IPS-20b (cell line): ENCODE results near the gene TRABD2B.

Experiments used
- H3K27ac ChIP-seq: one replicate; pipeline ENCODE4 v1.5.1; 2013; ENCODE audit warnings: low read length
- H3K27me3 ChIP-seq: 2 replicates; pipeline ENCODE4 v1.6.1; 2013; ENCODE audit warnings: mild to moderate bottlenecking, low read length, inconsistent platforms; ENCODE audit not compliant: insufficient read depth
- H3K36me3 ChIP-seq: 2 replicates; pipeline ENCODE4 v1.6.1; 2013; ENCODE audit warnings: low read depth, mild to moderate bottlenecking, inconsistent platforms, low read length, moderate library complexity; ENCODE audit not compliant: insufficient read depth
- H3K4me1 ChIP-seq: 2 replicates; pipeline ENCODE4 v1.6.1; 2013; ENCODE audit warnings: mild to moderate bottlenecking, control low read depth, inconsistent platforms, low read length, moderate library complexity; ENCODE audit not compliant: insufficient read depth
- H3K4me3 ChIP-seq: 2 replicates; pipeline ENCODE4 v1.5.1; 2013; ENCODE audit warnings: mild to moderate bottlenecking, low read length, inconsistent platforms
- H3K9ac ChIP-seq: 2 replicates; pipeline ENCODE4 v1.6.1; 2013; ENCODE audit warnings: low read depth, mild to moderate bottlenecking, inconsistent platforms, low read length, moderate library complexity
- H3K9me3 ChIP-seq: 2 replicates; pipeline ENCODE4 v1.6.1; 2013; ENCODE audit warnings: mild to moderate bottlenecking, low read depth, low read length, inconsistent platforms; ENCODE audit not compliant: insufficient read depth

TRABD2B gene

DNA sequence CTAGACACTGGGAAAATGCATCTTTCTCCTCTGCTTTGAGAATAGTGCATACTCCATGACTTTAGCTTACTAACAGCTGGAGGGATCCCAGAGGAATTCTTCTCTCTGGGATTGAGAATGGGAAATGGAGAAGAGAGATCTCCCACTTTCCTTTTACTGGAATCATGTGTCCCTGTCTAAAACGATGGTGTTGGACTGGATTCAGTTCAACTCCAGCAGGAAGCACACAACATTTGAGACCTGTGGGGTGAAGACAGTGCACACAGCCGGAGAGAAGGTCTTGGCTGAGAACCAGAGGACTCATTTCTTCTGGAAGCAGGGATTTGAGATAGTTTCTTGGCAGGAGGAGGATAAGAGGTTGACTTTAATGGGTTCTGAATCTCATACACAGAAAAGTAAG is 58.7 kb downstream of the TRABD2B start:
- no peaks in the 10 kb centered on the region for H3K9me3 ChIP-seq

DNA sequence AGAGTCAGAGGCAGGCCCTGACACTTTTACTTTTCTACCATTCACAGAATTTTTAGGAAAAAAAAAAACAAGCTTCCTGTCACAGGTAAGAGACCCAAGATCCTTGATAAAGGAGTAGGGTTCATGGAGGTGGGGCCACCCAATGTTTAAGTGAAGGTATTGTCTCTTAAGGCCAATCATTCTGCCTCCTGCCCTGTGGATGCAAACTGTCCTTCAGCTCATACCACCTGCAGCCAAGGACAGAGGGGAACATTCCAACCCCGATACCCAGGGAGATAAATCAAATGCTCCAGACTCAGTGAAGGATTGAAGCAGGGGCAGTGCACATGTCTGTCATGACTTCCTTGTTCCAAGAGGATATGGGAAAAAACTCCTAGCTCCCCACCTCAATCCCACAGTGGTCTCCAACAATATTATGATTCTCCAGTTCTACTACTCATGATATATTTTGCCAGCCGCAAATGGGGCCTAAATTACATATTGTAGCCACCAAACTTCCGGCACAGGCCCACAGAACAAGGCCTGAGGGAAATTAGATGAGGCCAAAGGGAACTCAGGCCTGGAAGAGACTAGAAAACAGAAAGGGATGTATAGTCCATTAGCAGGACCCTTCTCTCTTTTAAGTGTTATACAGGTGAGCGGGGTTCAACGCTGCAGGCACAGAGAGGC is 59.5 kb downstream of the TRABD2B start:
- Histone ChIP-seq H3K9ac (no peak overlapping the region), H3K36me3 (no peaks in the 10 kb centered on the region), H3K27ac (no peak overlapping the region), H3K9me3 (no peaks in the 10 kb centered on the region), H3K27me3 (no peaks in the 10 kb centered on the region), H3K4me3 (no peak overlapping the region), H3K4me1 (no peaks in the 10 kb centered on the region; the same call in 1 of the 2 replicates)

More for the DNA sequence above, 58.7 kb downstream of the TRABD2B start:
- Histone ChIP-seq H3K9ac (no peak overlapping the region), H3K27ac (no peak overlapping the region), H3K36me3 (no peaks in the 10 kb centered on the region), H3K27me3 (no peaks in the 10 kb centered on the region), H3K4me1 (no peaks in the 10 kb centered on the region; the same call in 1 of the 2 replicates), H3K4me3 (no peak overlapping the region)

DNA sequence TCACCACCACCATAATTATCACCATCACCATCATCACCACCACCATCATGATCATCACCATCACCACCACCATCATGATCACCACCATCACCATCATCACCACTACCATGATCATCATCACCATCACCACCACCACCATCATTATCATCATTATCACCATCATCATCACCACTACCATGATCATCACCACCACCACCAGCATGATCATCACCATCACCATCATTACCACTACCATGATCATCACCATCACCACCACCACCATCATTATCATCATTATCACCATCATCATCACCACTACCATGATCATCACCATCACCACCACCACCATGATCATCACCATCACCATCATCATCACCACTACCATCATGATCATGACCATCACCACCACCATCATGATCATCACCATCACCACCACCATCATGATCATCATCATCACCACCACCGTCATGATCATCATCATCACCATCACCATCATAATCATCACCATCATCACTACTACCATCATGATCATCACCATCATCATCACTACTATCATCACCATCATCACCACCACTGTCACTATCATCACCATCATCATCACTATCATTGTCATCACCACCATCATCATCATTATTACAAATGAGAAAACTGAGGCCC is 60.2 kb downstream of the TRABD2B start:
- Histone ChIP-seq H3K27me3 (no peaks in the 10 kb centered on the region), H3K4me3 (no peak overlapping the region), H3K36me3 (no peaks in the 10 kb centered on the region), H3K9ac (no peak overlapping the region), H3K27ac (no peak overlapping the region), H3K9me3 (no peaks in the 10 kb centered on the region), H3K4me1 (no peaks in the 10 kb centered on the region; the same call in 1 of the 2 replicates)

DNA sequence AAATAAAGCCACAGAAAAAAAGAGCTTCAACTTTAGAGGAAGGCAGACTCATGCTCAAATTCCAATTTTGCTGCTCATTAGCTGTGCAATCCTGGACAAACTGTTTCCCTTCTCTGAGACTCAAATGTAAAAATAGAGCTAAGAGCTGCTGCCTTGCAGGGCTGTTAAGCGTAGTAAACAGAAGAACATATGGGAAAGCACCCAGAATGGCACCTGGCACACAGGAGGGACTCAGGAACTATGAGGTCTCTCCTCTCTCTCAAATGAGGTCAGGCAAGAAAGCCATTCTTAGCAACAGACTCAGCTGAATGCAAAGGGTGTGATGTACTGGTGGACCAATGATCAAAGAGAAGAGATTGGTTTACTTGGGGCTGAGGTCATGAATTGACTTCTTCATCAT is 61.3 kb downstream of the TRABD2B start:
- H3K27me3 ChIP-seq: no peaks in the 10 kb centered on the region
- no peaks in the 10 kb centered on the region for H3K36me3 ChIP-seq
- H3K9me3 ChIP-seq: no peaks in the 10 kb centered on the region
- no peak overlapping the region for H3K27ac ChIP-seq
- no peaks in the 10 kb centered on the region; the same call in 1 of the 2 replicates for H3K4me1 ChIP-seq
- H3K4me3 ChIP-seq: no peak overlapping the region
- H3K9ac ChIP-seq: no peak overlapping the region

DNA sequence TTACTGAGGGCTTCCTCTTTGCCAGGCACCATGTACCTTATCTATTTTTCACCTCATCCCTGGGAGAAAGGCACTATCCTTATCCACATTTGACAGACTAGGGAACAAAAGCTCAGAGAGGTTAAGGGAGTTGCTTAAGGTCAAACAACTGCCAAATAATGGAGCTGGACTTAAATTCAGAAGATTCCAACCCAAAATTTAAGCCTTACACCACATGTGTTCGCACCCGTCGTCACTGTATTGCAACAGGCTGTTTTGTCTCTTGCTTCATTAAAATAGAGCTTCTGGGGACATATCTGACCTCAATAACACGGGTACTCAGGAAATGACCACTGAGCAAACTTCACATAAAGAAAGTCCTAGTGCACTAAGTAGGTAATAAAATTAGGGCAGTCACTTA is 62.0 kb downstream of the TRABD2B start:
- H3K9me3 ChIP-seq: no peaks in the 10 kb centered on the region
- no peaks in the 10 kb centered on the region; the same call in 1 of the 2 replicates for H3K4me1 ChIP-seq
- no peak overlapping the region for H3K27ac ChIP-seq
- H3K4me3 ChIP-seq: no peak overlapping the region
- no peaks in the 10 kb centered on the region for H3K27me3 ChIP-seq
- no peaks in the 10 kb centered on the region for H3K36me3 ChIP-seq
- H3K9ac ChIP-seq: no peak overlapping the region

DNA sequence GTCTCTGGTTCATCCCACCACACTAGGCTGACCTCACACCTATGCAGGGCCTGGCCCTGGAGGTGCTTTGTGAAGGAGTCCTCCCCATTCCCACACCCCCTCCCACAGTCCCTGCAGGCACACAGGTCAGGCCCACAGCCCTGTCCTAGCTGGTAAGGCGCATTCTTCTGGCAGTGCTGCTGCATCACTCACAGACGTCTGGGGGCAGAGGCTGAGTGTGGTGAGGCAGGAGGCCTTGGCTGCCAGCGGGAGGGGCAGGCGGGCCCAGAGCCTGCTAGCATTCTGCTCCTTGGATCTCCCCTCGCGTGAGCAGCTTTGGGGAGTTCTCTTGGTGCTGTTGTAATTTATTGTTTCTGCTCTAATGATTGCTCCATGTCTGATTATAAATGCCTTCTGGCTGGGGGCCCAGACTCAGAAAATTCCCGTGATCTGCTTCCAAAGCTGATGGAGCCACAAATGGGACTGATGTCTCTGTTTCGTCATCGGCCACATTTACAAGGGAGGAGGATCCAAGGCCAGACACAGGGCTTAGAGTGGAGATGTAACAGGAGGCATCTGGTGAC is 62.9 kb downstream of the TRABD2B start:
- Histone ChIP-seq H3K4me1 (no peaks in the 10 kb centered on the region; the same call in 1 of the 2 replicates), H3K27ac (no peak overlapping the region), H3K27me3 (no peaks in the 10 kb centered on the region), H3K4me3 (no peak overlapping the region), H3K36me3 (no peaks in the 10 kb centered on the region), H3K9ac (no peak overlapping the region), H3K9me3 (no peaks in the 10 kb centered on the region)

DNA sequence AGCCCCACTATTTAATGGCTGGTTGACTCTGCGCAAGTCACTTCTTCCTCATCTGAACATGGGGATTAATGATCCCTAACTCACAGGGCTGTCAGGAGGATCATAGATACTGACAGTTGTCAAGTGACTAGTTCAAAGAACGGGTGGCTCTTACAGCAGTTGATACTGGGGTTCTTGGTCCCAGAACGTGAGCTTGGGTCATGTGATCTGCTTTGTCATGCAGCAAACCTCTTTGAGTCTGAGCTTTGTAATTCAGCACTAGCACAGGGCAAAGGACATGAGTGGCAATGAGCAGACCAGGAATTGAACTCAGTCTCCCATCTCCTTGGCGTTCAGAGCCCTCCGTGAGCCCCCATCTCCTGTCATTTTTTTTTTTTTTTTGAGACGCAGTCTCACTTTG is 64.4 kb downstream of the TRABD2B start:
- H3K9me3 ChIP-seq: no peaks in the 10 kb centered on the region
- no peak overlapping the region for H3K4me3 ChIP-seq
- H3K4me1 ChIP-seq: no peaks in the 10 kb centered on the region; the same call in 1 of the 2 replicates
- H3K27ac ChIP-seq: no peak overlapping the region
- no peaks in the 10 kb centered on the region for H3K27me3 ChIP-seq
- no peak overlapping the region for H3K9ac ChIP-seq
- H3K36me3 ChIP-seq: no peaks in the 10 kb centered on the region

DNA sequence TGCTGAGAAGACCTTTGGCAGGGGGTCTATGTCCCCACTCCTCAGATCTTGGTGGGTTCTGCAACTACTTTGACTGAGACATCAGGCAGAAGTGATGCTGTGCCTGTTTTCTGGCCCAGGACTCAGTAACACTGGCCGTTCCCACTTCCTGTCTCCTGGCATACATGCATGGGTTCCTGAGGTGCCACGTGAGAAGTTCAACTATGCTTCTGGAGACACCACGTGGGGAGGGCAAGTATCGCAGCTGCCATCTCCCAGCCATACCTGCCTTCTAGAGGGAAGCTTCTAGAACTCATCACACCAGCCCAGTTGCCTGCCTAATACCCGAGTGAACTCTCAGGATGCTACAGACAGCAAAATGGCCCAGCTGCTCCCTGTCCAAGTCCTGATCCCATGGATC is 65.8 kb downstream of the TRABD2B start:
- no peaks in the 10 kb centered on the region; the same call in 1 of the 2 replicates for H3K4me1 ChIP-seq
- no peaks in the 10 kb centered on the region for H3K27me3 ChIP-seq
- no peaks in the 10 kb centered on the region for H3K9me3 ChIP-seq
- no peak overlapping the region for H3K27ac ChIP-seq
- no peak overlapping the region for H3K9ac ChIP-seq
- H3K36me3 ChIP-seq: no peaks in the 10 kb centered on the region
- no peak overlapping the region for H3K4me3 ChIP-seq

DNA sequence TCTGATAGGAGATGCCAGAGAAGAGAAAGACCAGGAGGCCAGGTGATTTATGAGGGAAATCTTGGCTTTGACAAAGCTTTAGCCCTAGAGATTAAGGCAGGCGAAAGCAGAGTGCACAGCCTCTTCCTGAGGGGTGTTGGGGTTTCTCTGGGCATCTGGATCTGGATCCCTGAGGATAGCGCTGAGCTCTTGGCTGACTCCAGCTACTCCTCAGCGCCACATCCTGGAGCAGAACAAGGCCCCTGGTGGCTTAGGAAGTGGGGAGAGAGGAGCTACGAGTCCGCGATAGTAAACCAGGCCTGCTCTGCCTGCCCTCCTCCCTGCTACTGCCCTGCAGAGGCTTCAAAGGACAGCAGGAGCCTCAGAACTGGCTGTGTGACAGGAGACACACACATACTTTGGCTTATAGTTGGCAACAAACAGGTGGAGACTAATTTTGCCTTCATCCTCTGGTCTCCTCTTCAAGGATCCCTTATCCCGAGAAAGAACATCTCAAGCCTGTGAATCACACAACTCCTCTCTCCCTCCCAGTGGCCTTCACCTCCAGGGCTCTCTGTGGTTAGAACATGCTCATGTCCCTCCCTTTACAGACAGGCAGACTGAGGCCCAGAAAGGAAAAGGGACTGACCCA is 66.9 kb downstream of the TRABD2B start:
- Histone ChIP-seq H3K4me1 (no peaks in the 10 kb centered on the region; the same call in 1 of the 2 replicates), H3K27ac (no peak overlapping the region)

DNA sequence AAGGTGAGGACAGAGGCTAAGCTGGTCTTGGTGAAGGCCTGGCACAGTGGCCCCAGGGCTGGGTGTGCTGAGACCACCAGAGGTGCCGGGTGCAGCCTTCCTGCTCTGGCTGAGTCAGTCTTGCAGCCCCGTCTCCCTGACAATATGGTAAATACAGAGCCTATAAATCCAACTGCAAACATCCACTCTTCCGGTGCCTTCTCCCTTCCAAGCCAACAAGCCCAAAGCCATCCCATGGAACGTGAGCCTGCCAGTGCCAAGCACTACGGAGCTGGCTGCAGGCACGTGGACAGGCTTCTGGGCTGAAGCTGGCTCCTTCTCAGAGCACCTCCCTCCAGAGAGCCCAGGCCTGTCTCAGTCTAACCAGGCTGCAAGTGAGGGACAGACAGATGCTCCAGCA is 70.0 kb downstream of the TRABD2B start:
- Histone ChIP-seq H3K27ac (no peak overlapping the region), H3K4me1 (no peaks in the 10 kb centered on the region), H3K9ac (no peak overlapping the region), H3K36me3 (no peaks in the 10 kb centered on the region), H3K9me3 (no peaks in the 10 kb centered on the region), H3K27me3 (no peaks in the 10 kb centered on the region), H3K4me3 (no peak overlapping the region)

More for the DNA sequence above, 66.9 kb downstream of the TRABD2B start:
- Histone ChIP-seq H3K9ac (no peak overlapping the region), H3K4me3 (no peak overlapping the region), H3K36me3 (no peaks in the 10 kb centered on the region), H3K27me3 (no peaks in the 10 kb centered on the region), H3K9me3 (no peaks in the 10 kb centered on the region)

DNA sequence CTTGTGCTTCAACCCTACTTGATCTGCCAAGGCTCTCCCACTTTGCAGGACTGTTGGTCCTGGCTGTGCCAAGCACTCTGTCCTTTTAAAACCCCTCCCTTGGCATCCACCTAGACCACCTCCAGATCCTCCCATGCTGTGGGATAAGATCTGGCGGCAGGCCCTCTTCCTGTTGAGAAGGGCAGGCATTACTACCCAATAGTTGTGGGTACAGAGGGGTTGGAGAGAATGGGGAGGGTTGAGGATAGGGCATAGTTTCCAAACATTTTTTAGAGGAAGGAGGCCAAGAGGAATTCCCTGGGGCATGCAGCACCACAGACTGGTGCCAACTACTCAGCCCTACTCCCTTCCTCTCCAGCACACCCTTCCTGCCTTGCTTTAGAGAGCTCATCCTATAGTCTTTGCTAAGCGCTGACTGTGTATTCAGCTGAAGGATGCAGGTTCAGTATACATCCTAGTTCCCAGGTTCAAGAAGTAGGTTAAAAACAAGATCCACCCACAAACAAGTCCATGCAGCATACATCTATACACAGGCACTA is 70.7 kb downstream of the TRABD2B start:
- Histone ChIP-seq H3K9ac (no peak overlapping the region), H3K27ac (no peak overlapping the region)

More for the DNA sequence above, 70.7 kb downstream of the TRABD2B start:
- H3K4me1 ChIP-seq: no peaks in the 10 kb centered on the region
- H3K9me3 ChIP-seq: no peaks in the 10 kb centered on the region
- no peaks in the 10 kb centered on the region for H3K27me3 ChIP-seq
- no peak overlapping the region for H3K4me3 ChIP-seq
- H3K36me3 ChIP-seq: no peaks in the 10 kb centered on the region
